ENCODE measurements around the gene KIAA0040. TPM values are rescaled to one million over a fixed set of nuclear protein-coding genes. Genes with fewer than 3 reads are reported as not detected.

KIAA0040 gene
- total RNA-seq, 1 experiment from 2014 or later, result 0.31 TPM

DNA sequence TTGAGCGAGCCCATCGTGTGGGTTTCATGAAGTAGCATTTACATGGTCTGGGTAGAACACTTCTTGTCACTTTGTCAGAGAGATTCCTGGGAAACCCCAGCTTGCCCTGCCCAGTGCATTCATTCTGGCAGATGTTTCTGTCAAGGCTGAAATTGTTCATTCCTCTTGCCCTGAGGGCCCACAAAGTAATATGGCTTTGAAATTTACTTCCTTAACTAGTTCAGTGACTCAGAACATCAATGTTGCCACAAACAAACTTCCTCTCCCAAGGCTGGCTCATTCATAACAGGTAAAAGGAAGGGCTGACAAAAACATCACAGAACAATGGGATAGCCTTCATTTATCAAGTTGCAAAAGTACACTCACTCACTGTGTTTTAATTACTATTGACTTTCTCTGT lies 5.0 kb upstream of the KIAA0040 start:
- Histone ChIP-seq H3K9me3 (ENCODE audit: control insufficient read depth, insufficient read depth, low read depth, low read length) (no peaks in the 10 kb centered on the region), H3K27me3 (ENCODE audit: control insufficient read depth, insufficient read depth, low read length) (peaks cover 6% of the 10 kb centered on the region), H3K4me3 (ENCODE audit: low read depth in 2 of 2, low read length in 2 of 2) (no peak overlapping the region), H3K4me1 (ENCODE audit: control insufficient read depth, insufficient read depth, low read length) (no peaks in the 10 kb centered on the region), H3K36me3 (ENCODE audit: control insufficient read depth, insufficient read depth, low read length) (no peaks in the 10 kb centered on the region), H3K27ac (ENCODE audit: low read length) (no peak overlapping the region)
- ChIA-PET POLR2A (no interaction called here), CTCF (no interaction called here)
- no TSS peak for BruUV-seq (replicated peaks)
- in situ Hi-C loops (cut with HindIII; ENCODE audit: low pct_unique_long_range_greater_than_20kb, low sequenced_read_pairs) (no loop called here), intact Hi-C loops (cut with micrococcal nuclease; ENCODE audit: unreplicated experiment) (no loop called here)
- ATAC-seq (no peak), DNase-seq (ENCODE audit: low read depth, low spot score) (no peak)
- TF ChIP-seq SIN3A (IDR thresholded peaks at IDR 0.05; ENCODE audit: borderline replicate concordance, insufficient read depth, low read depth, low read length) (no peak), POLR2AphosphoS5 (IDR thresholded peaks at IDR 0.05; ENCODE audit: low read depth, low read length) (no peak), TCF7L2 (IDR thresholded peaks at IDR 0.05; ENCODE audit: low read depth, low read length) (no peak)
- TF ChIP-seq, protein P1, sequence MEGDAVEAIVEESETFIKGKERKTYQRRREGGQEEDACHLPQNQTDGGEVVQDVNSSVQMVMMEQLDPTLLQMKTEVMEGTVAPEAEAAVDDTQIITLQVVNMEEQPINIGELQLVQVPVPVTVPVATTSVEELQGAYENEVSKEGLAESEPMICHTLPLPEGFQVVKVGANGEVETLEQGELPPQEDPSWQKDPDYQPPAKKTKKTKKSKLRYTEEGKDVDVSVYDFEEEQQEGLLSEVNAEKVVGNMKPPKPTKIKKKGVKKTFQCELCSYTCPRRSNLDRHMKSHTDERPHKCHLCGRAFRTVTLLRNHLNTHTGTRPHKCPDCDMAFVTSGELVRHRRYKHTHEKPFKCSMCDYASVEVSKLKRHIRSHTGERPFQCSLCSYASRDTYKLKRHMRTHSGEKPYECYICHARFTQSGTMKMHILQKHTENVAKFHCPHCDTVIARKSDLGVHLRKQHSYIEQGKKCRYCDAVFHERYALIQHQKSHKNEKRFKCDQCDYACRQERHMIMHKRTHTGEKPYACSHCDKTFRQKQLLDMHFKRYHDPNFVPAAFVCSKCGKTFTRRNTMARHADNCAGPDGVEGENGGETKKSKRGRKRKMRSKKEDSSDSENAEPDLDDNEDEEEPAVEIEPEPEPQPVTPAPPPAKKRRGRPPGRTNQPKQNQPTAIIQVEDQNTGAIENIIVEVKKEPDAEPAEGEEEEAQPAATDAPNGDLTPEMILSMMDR (IDR thresholded peaks at IDR 0.05), result no peak
- TF ChIP-seq, protein P2, sequence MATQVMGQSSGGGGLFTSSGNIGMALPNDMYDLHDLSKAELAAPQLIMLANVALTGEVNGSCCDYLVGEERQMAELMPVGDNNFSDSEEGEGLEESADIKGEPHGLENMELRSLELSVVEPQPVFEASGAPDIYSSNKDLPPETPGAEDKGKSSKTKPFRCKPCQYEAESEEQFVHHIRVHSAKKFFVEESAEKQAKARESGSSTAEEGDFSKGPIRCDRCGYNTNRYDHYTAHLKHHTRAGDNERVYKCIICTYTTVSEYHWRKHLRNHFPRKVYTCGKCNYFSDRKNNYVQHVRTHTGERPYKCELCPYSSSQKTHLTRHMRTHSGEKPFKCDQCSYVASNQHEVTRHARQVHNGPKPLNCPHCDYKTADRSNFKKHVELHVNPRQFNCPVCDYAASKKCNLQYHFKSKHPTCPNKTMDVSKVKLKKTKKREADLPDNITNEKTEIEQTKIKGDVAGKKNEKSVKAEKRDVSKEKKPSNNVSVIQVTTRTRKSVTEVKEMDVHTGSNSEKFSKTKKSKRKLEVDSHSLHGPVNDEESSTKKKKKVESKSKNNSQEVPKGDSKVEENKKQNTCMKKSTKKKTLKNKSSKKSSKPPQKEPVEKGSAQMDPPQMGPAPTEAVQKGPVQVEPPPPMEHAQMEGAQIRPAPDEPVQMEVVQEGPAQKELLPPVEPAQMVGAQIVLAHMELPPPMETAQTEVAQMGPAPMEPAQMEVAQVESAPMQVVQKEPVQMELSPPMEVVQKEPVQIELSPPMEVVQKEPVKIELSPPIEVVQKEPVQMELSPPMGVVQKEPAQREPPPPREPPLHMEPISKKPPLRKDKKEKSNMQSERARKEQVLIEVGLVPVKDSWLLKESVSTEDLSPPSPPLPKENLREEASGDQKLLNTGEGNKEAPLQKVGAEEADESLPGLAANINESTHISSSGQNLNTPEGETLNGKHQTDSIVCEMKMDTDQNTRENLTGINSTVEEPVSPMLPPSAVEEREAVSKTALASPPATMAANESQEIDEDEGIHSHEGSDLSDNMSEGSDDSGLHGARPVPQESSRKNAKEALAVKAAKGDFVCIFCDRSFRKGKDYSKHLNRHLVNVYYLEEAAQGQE (IDR thresholded peaks at IDR 0.05; ENCODE audit: insufficient read depth in 1 of 2, low read depth in 2 of 2, low read length in 1 of 2), result no peak

- Histone ChIP-seq H3K36me3 (ENCODE audit: control insufficient read depth, insufficient read depth, low read length) (peaks cover 8% of the 10 kb centered on the region; the same call in 1 of the 2 replicates), H3K4me1 (ENCODE audit: control insufficient read depth, insufficient read depth, low read length) (peaks cover 7% of the 10 kb centered on the region), H3K27ac (ENCODE audit: low read length) (no peak overlapping the region), H3K9me3 (ENCODE audit: control insufficient read depth, insufficient read depth, low read depth, low read length) (no peaks in the 10 kb centered on the region), H3K4me3 (ENCODE audit: low read depth in 2 of 2, low read length in 2 of 2) (no peak overlapping the region), H3K27me3 (ENCODE audit: control insufficient read depth, insufficient read depth, low read length) (peaks cover 4% of the 10 kb centered on the region)
- DNase-seq (ENCODE audit: low read depth, low spot score), result no peak
- no TSS peak for BruUV-seq (replicated peaks)
- ATAC-seq, result no peak
- ChIA-PET CTCF (no interaction called here), POLR2A (interaction anchor here (0.6 kb wide), 1 partner anchor 67 kb away, joined by 3 read pairs; no protein-coding TSS in a partner anchor)
- no peak for TF ChIP-seq SIN3A (IDR thresholded peaks at IDR 0.05; ENCODE audit: borderline replicate concordance, insufficient read depth, low read depth, low read length)
- TF ChIP-seq, protein P2 (IDR thresholded peaks at IDR 0.05; ENCODE audit: insufficient read depth in 1 of 2, low read depth in 2 of 2, low read length in 1 of 2), result no peak
- no peak for TF ChIP-seq POLR2AphosphoS5 (IDR thresholded peaks at IDR 0.05; ENCODE audit: low read depth, low read length)
- in situ Hi-C loops (cut with HindIII; ENCODE audit: low pct_unique_long_range_greater_than_20kb, low sequenced_read_pairs) (no loop called here), intact Hi-C loops (cut with micrococcal nuclease; ENCODE audit: unreplicated experiment) (no loop called here)
Observed at GRCh38 chr1:175195798-175196197, 3.2 kb upstream of the KIAA0040 start.

Data from Panc1 (cell line).